GM18517 (cell line): Measurements from ENCODE around the gene ADARB2.
"Not testable (repeated sequence)": the region's sequence is repeated elsewhere in the genome, so short reads cannot be mapped to it uniquely, and the experiment has no call there.

Source experiments
- ATAC-seq: cut with Tn5 transposase; IDR thresholded peaks from one replicate; pipeline ENCODE4 v1.9.1; 2021; ENCODE audit warnings: mild to moderate bottlenecking, moderate library complexity; ENCODE audit not compliant: unreplicated experiment

Gene ADARB2

GRCh38 chr10:1274111-1274661, 463.1 kb downstream of the ADARB2 start:
- no peak for ATAC-seq

GRCh38 chr10:1273372-1274105, 463.8 kb downstream of the ADARB2 start:
- no peak for ATAC-seq

- ATAC-seq, result no peak
These were observed 464.6 kb downstream of the ADARB2 start for GRCh38 chr10:1272777-1273161.

GRCh38 chr10:1272079-1272776, 465.1 kb downstream of the ADARB2 start:
- ATAC-seq, result no peak

- no peak for ATAC-seq
These were observed 466.4 kb downstream of the ADARB2 start for GRCh38 chr10:1270906-1271305.

GRCh38 chr10:1270490-1270889, 466.8 kb downstream of the ADARB2 start:
- ATAC-seq, result no peak

- ATAC-seq, result no peak
These were observed 468.5 kb downstream of the ADARB2 start for GRCh38 chr10:1268831-1269230.

GRCh38 chr10:1267568-1267967, 469.8 kb downstream of the ADARB2 start:
- ATAC-seq, result no peak

- ATAC-seq, result no peak
These were observed 470.2 kb downstream of the ADARB2 start for GRCh38 chr10:1267148-1267547.

GRCh38 chr10:1266033-1266802, 471.1 kb downstream of the ADARB2 start:
- ATAC-seq, result no peak

- ATAC-seq, result no peak
These were observed 473.3 kb downstream of the ADARB2 start for GRCh38 chr10:1264001-1264400.

GRCh38 chr10:1257274-1257673, 480.1 kb downstream of the ADARB2 start:
- no peak for ATAC-seq

- ATAC-seq, result no peak
These were observed 480.9 kb downstream of the ADARB2 start for GRCh38 chr10:1256432-1256725.

- no peak for ATAC-seq
These were observed 481.5 kb downstream of the ADARB2 start for GRCh38 chr10:1255600-1256431.

- ATAC-seq, result no peak
These were observed 482.2 kb downstream of the ADARB2 start for GRCh38 chr10:1255118-1255517.

- ATAC-seq, result no peak
These were observed 483.6 kb downstream of the ADARB2 start for GRCh38 chr10:1253523-1254353.

GRCh38 chr10:1251769-1252168, 485.6 kb downstream of the ADARB2 start:
- no peak for ATAC-seq

GRCh38 chr10:1249142-1249920, 488.0 kb downstream of the ADARB2 start:
- no peak for ATAC-seq

GRCh38 chr10:1248262-1248630, 489.1 kb downstream of the ADARB2 start:
- ATAC-seq, result not testable (repeated sequence)
